GM12875 (cell line): ENCODE results near the gene MAN2A2.

Experiments used
- H3K4me3 ChIP-seq: one replicate; pipeline ENCODE4 v1.5.1; 2011; ENCODE audit warnings: low read depth, low read length, control low read depth
- CTCF ChIP-seq: IDR thresholded peaks from 2 replicates; pipeline ENCODE4 v1.5.1; 2011; ENCODE audit warnings: low read depth, mild to moderate bottlenecking, control low read depth, inconsistent platforms, low read length, moderate library complexity, borderline replicate concordance; ENCODE audit not compliant: insufficient read depth

The MAN2A2 gene

GRCh38 chr15:90902840-90903732, at the start of gene MAN2A2:
MAN2A2 (plus strand) TSS chr15:90903302; CDS start chr15:90904208, 906 bp downstream.
- TF ChIP-seq CTCF = no peak
- H3K4me3 ChIP-seq = peak within 1 kb of the TSS; percentile 88

- no peak overlapping the region for H3K4me3 ChIP-seq
- TF ChIP-seq CTCF = no peak
These were observed 48.0 kb upstream of the MAN2A2 start for GRCh38 chr15:90855139-90855538.

GRCh38 chr15:90857337-90857736, 45.8 kb upstream of the MAN2A2 start:
- no peak overlapping the region for H3K4me3 ChIP-seq
- TF ChIP-seq CTCF = no peak

GRCh38 chr15:90857883-90858443, 45.1 kb upstream of the MAN2A2 start:
- H3K4me3 ChIP-seq = no peak overlapping the region
- no peak for TF ChIP-seq CTCF

- no peak for TF ChIP-seq CTCF
- no peak overlapping the region for H3K4me3 ChIP-seq
These were observed 43.6 kb upstream of the MAN2A2 start for GRCh38 chr15:90859234-90860131.

- no peak for TF ChIP-seq CTCF
- no peak overlapping the region for H3K4me3 ChIP-seq
These were observed 42.7 kb upstream of the MAN2A2 start for GRCh38 chr15:90860450-90860849.
